HG03045 (cell line): Measurements from ENCODE around the gene ABI3BP.
"Not testable (repeated sequence)": the region's sequence is repeated elsewhere in the genome, so short reads cannot be mapped to it uniquely, and the experiment has no call there.

Experiments used
- ATAC-seq: cut with Tn5 transposase; IDR thresholded peaks from one replicate; pipeline ENCODE4 v1.9.1; 2021; ENCODE audit warnings: mild to moderate bottlenecking, moderate library complexity; ENCODE audit not compliant: unreplicated experiment

Gene ABI3BP

DNA sequence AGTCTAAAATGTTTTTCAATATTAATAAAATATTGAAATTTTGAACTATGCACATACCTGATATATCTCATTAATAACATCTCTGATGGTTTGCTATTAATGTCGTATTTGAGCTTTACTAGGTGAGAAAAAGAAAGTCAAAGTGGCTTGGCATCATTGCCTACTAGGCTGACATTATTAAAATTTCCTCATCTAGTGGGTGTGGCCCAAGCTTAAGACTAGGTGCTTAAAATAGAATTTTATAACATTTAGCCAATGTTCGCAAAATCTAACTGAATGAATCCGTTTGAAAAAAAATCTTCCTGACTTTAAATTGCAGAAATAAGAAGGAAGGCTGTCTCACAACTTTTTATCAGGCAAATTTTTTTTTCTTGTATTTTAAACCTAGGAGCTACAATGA lies 46.1 kb downstream of the ABI3BP start:
- no peak for ATAC-seq

GRCh38 chr3:100946096-100946495 lies 47.1 kb downstream of the ABI3BP start:
- not testable (repeated sequence) for ATAC-seq

DNA sequence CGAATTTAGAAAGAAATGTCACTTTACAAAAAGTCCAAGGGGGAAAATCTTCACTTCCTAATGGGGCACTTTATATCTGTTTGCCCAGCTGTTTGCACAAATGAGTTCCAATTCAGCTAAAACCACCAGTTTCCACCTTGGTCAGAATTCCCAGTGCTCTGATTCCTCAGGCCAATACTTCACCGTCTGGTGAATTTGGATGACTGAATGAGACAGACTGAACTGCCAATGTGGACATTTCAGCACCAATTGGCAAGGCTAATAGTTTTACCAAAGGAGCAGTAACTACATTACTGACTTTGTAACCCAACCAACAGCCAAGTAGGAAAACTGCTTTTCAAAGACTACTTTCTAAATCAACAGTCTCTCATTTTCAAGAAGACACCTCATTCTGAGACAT lies 51.8 kb downstream of the ABI3BP start:
- no peak for ATAC-seq

DNA sequence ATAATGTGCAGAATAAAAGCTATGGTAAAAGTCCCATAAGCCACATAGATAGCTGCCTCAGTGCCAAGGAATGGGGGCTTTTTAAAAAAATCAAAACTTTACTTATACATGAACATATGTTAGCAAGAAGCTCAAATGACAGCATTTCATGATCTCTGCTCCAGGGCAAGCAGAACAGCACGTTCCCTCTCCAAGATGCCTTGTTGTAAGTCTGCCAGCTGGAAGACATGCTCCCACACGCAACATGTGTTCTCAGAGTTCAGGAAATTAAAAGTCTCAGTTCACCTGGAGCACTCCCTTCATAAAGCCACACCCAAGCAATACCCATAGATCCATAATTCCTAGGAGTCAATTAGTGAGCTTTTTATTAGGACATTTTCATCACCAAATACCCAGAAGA lies 52.2 kb downstream of the ABI3BP start:
- no peak for ATAC-seq

DNA sequence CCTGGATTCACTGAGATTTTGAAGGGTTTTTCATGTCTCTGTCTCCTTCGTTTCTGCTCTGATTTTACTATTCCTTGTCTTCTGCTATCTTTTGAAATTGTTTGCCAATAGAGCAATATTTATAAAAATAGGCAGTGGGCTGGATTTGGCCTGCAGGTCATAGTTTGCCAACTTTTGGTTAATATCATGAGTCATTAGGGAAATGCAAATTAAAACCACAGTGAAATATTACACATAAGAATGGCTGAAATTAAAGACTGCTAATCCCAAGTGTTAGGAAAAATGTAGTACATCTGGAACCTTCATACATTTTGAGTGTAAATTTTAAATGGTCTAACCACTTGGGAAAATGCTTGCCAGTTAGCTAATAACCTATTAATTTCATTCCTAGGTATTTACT lies 56.3 kb downstream of the ABI3BP start:
- ATAC-seq = no peak

DNA sequence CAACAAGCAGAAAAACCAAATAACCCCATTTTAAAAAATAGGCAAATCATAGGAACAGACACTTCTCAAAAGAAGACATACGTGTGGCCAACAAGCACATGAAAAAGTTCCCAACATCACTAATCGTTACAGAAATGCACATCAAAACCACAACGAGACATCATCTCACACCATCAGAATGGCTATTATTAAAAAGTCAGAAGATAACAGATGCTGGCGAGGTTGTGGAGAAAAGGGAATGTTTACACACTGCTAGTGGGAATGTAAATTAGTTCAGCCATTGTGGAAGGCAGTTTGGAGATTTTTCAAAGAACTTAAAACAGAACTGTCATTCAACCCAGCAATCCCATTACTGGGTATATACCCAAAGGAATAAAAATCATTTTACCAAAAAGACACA lies 60.7 kb downstream of the ABI3BP start:
- ATAC-seq = no peak

DNA sequence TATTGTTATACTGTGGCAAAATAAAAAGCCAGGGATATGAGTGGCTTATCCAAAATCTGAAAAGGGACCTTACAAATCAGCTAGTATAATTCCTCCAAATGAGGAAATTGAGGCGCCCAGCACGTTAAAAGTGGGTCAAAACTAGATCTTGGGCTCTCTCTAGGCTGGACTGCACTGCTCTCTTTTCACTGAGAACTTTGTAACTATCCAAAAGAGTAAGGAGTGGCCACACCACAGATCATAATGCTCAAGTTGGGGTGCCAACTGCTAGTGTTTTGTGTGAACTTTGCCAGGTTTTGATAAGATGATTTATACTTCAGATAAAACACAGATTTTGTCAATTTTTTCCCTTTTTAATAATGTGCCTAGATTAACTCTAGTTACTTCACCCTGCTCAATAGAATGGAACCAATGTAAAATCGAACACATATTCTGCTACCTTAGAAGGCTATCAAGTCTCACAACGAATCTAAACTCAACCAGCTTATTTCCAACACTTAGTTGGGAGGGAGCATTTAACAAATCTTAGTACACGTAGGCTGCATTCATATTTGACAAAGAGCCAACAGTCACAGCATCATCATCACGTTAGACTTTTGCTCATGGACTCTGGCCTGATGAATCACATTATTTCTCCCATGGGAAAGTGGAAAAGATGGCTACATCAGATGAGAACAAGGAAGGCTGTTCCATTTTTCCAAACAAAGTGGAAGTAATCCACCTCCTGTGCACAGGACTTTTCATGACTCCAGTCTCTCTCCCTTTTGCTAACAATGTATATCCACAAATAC lies 64.4 kb downstream of the ABI3BP start:
- ATAC-seq = no peak

GRCh38 chr3:100927775-100928174 lies 65.4 kb downstream of the ABI3BP start:
- ATAC-seq = no peak

DNA sequence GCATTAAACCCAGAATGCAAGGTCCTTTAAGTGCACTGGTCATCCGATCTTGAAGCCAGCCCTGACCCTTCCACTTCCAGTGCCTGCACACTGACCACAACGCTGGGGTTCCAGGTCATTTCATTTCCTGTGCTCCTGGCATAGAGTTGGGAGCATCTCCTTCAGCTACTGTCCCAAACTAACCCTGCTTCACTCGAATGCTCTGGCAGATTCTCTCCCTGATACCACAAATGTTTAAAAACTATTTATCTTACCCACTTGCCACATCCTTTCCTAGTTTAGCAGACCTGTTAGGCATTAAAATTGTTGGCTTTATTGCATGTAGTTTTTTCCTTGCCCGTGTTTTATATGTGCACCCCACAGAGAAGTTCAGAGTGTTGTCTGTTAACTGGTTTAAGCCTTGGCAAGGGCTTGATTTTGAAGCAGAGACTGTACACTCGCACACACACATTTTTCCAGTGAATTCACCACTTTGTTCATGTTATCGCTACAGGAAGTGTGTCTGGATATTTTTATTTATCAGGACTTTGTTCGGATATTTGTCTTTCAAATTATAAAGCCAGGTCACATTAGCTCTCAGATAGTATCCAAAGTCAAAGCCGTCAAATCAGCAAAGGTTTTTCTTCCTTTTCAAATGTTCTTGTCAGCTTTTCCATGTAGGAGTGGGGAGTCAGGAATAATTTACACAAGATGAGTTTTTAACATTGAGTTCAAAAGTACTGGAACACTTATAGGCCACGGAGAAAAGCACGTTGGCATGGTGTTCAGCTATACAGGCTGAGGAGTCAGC lies 77.3 kb downstream of the ABI3BP start:
- no peak for ATAC-seq

- ATAC-seq = no peak
These were observed 79.2 kb downstream of the ABI3BP start for GRCh38 chr3:100913870-100914648.

DNA sequence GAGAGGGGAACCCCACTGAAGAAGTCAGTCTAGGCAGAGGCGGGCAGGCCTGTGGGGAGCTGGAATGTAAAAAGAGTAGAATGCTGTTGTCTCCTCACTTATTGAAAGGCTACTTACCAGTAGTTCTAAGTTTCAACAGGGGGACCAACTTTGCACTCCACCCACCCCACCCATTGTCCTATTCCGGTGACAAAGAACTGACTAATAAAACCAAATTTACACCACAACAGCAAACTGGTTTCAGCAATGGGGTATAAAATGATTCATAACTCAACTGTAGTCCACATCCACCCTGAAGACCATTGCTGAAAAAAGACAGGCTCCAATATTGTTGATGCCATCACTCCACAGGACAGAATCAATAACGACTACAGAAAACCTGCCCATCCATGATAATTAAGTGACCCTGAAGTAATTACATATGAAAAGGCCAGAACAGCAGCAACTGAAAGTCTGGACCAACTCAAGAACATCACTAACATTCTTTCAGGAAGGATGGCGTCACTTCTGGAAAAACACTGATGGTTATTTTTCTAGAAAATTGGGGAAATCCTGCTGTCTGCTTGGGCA lies 80.2 kb downstream of the ABI3BP start:
- ATAC-seq = no peak

- no peak for ATAC-seq
These were observed 80.7 kb downstream of the ABI3BP start for GRCh38 chr3:100912571-100912970.

- ATAC-seq = no peak
These were observed 81.3 kb downstream of the ABI3BP start for GRCh38 chr3:100911956-100912355.

- no peak for ATAC-seq
These were observed 82.2 kb downstream of the ABI3BP start for GRCh38 chr3:100910986-100911385.

DNA sequence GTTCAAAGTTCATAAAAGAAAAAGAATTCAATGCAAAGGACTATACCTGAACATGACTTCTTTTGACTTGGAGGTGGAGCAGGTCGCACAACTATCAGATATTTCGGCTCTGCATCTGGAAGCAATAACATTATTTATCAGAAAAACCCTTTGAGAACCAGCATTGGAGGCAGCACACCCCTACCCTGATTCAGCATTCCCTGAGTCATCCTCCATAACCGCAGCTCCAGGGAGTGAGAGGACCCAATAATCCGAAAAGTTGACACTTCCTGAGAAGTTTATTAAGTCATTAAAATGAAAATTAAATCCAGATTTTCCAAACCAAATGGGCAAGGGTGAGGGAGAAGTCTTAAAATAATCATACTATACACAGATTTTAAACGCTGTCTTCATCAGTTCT lies 90.6 kb downstream of the ABI3BP start:
- ATAC-seq = no peak

DNA sequence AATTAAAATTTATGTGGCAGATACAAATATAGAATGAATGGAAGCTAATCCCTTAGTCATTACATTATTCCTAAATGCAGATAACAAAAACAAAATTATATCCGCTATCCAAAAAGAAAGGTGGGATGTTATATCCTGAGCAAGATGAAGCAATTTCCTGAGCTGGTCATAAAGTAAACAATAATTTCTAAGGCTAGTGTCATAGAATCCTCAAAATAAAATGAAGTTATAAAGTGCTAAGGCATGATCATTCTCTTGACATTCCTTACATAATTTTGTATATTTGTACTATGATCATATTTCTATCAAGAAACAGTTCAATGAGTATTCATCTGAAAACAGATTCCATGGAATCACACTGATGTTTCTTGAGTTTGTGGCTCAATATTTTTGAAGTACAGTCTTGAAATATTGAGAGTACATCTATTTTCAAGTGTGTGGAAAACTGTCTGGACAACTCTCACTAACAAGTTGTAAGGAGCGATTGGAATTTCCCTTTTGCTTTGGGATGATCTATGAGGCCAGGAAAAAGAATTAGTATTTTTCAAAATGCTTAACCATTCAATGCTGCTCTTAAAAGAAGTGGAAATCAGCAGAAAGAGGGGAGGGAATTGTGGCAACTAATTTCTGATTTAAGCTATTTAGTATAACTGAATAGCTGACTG lies 92.4 kb downstream of the ABI3BP start:
- ATAC-seq = no peak

- ATAC-seq = peak; percentile 77
These were observed 93.7 kb downstream of the ABI3BP start for GRCh38 chr3:100899440-100900091.

GRCh38 chr3:100898681-100899080 lies 94.5 kb downstream of the ABI3BP start:
- ATAC-seq = no peak

DNA sequence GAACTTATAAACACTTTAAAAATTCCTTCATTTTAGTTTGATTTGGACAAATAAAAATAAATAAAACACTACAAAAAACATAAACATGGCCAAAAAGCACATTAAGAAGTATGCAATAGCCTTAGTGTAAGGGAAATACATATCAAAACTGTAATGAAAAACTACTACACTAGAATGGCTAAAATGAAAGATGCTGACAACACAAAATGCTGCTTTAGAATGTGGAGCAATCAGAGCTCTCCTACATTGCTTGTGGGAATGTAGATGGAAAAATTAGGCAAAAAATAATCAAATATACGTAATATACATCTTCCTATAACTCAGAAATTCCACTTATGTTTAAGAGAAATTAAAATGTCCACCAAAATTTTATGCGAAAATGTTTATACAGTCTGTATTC lies 96.2 kb downstream of the ABI3BP start:
- ATAC-seq = no peak

- no peak for ATAC-seq
These were observed 99.6 kb downstream of the ABI3BP start for GRCh38 chr3:100893590-100893989.
